GM23338 (cell line): ENCODE measurements around the gene CYP51A1. TPM values are rescaled to one million over a fixed set of nuclear protein-coding genes. Genes with fewer than 3 reads are reported as not detected.

Source experiments
- ATAC-seq: fragments of 200-7000 bp; cut with Tn5 transposase; 3 replicates; pipeline ENCODE4 v1.9.1; 2020
- DNase-seq: peaks from one replicate; pipeline ENCODE4 v3.0.0-alpha.2; 2015; ENCODE audit warnings: low spot score
- H2AFZ ChIP-seq: fragments of 200-600 bp; sonication (generic); 2 replicates; pipeline ENCODE4 v1.8.0; 2016; ENCODE audit warnings: antibody characterized with exemption, mild to moderate bottlenecking, moderate library complexity
- H3F3A ChIP-seq: fragments of 200-600 bp; sonication (generic); replicated peaks from 2 replicates; pipeline ENCODE4 v1.8.0; 2017; ENCODE audit warnings: antibody characterized with exemption, mixed run types, low read depth
- H3K27ac ChIP-seq: fragments of 200-600 bp; sonication (generic); 2 replicates; pipeline ENCODE4 v1.6.1; 2016; ENCODE audit warnings: low read depth
- H3K27me3 ChIP-seq: fragments of 200-600 bp; sonication (generic); 2 replicates; pipeline ENCODE4 v1.8.0; 2016; ENCODE audit warnings: mild to moderate bottlenecking, mixed run types, moderate library complexity; ENCODE audit not compliant: insufficient read depth
- H3K36me3 ChIP-seq: fragments of 200-600 bp; sonication (generic); 2 replicates; pipeline ENCODE4 v1.8.0; 2016; ENCODE audit warnings: mild to moderate bottlenecking; ENCODE audit not compliant: insufficient read depth
- H3K4me1 ChIP-seq: fragments of 200-600 bp; sonication (generic); 2 replicates; pipeline ENCODE4 v1.8.0; 2016; ENCODE audit warnings: mild to moderate bottlenecking, moderate library complexity; ENCODE audit not compliant: insufficient read depth
- H3K4me2 ChIP-seq: fragments of 200-600 bp; sonication (generic); 2 replicates; pipeline ENCODE4 v1.7.1; 2017; ENCODE audit warnings: mixed run types
- H3K4me3 ChIP-seq: fragments of 200-600 bp; sonication (generic); 2 replicates; pipeline ENCODE4 v1.6.1; 2016; ENCODE audit warnings: mixed run types
- H3K79me2 ChIP-seq: fragments of 200-600 bp; sonication (generic); replicated peaks from 2 replicates; pipeline ENCODE4 v1.8.0; 2017; ENCODE audit warnings: mild to moderate bottlenecking; ENCODE audit not compliant: insufficient read depth
- H3K9me2 ChIP-seq: fragments of 200-600 bp; sonication (generic); 2 replicates; pipeline ENCODE4 v1.8.0; 2017; ENCODE audit not compliant: insufficient read depth
- H4K20me1 ChIP-seq: fragments of 200-600 bp; sonication (generic); replicated peaks from 2 replicates; pipeline ENCODE4 v1.8.0; 2017; ENCODE audit warnings: mild to moderate bottlenecking; ENCODE audit not compliant: insufficient read depth
- H3K27ac Mint-ChIP-seq: 2 replicates; pipeline ENCODE4 v1.8.0; 2020; ENCODE audit warnings: inconsistent platforms, mild to moderate bottlenecking, moderate library complexity, mixed read lengths
- H3K27me3 Mint-ChIP-seq: 3 replicates; pipeline ENCODE4 v1.8.0; 2022; ENCODE audit warnings: low read depth, mild to moderate bottlenecking, moderate library complexity, mixed read lengths, inconsistent platforms; ENCODE audit not compliant: insufficient read depth, poor library complexity
- H3K36me3 Mint-ChIP-seq: 3 replicates; pipeline ENCODE4 v1.8.0; 2021; ENCODE audit warnings: low read depth, mild to moderate bottlenecking, inconsistent platforms, moderate library complexity, mixed read lengths
- H3K4me1 Mint-ChIP-seq: 3 replicates; pipeline ENCODE4 v1.8.0; 2020; ENCODE audit warnings: mild to moderate bottlenecking, inconsistent platforms, mixed read lengths
- H3K4me3 Mint-ChIP-seq: 3 replicates; pipeline ENCODE4 v1.8.0; 2021; ENCODE audit warnings: moderate library complexity, mild to moderate bottlenecking, inconsistent platforms, mixed read lengths
- H3K9me3 Mint-ChIP-seq: 3 replicates; pipeline ENCODE4 v1.8.0; 2020; ENCODE audit warnings: moderate library complexity, mild to moderate bottlenecking, inconsistent platforms, mixed read lengths
- CREB1 ChIP-seq: fragments of 250-450 bp; sonication (Bioruptor Pico); IDR thresholded peaks from 2 replicates; pipeline ENCODE4 v1.5.0; 2020; ENCODE audit warnings: low read depth, mild to moderate bottlenecking, moderate library complexity
- ETS1 ChIP-seq: IDR thresholded peaks from 2 replicates; pipeline ENCODE4 v1.6.1; 2016; ENCODE audit warnings: antibody characterized with exemption
- EZH2 ChIP-seq: fragments of 200-600 bp; sonication (generic); IDR thresholded peaks from one replicate; pipeline ENCODE4 v1.8.0; 2017; ENCODE audit warnings: antibody characterized with exemption, mild to moderate bottlenecking, low read depth; ENCODE audit not compliant: unreplicated experiment
- EZH2phosphoT487 ChIP-seq: fragments of 200-600 bp; sonication (generic); IDR thresholded peaks from one replicate; pipeline ENCODE4 v1.8.1; 2018; ENCODE audit warnings: antibody characterized with exemption; ENCODE audit not compliant: unreplicated experiment
- STAT1 ChIP-seq: IDR thresholded peaks from one replicate; pipeline ENCODE4 v1.6.1; 2016; ENCODE audit warnings: antibody characterized with exemption; ENCODE audit not compliant: unreplicated experiment
- ZNF114 ChIP-seq: fragments of 250-450 bp; sonication (Bioruptor Pico); IDR thresholded peaks from 2 replicates; pipeline ENCODE4 v1.5.0; 2020; ENCODE audit warnings: mild to moderate bottlenecking, moderate library complexity
- ZNF331 ChIP-seq: fragments of 250-450 bp; sonication (Bioruptor Pico); IDR thresholded peaks from 2 replicates; pipeline ENCODE4 v1.5.0; 2020; ENCODE audit warnings: low read depth, mild to moderate bottlenecking, moderate library complexity
- ZNF462 ChIP-seq: fragments of 250-450 bp; sonication (Bioruptor Pico); IDR thresholded peaks from 2 replicates; pipeline ENCODE4 v1.5.0; 2020; ENCODE audit warnings: mild to moderate bottlenecking, moderate library complexity
- polyA plus RNA-seq: library from polyadenylated mRNA; unstranded; fragments of >200 nt; fragmentation: Nextera tagmentation; extraction: Ambion mirVana; gene quantifications from 2 replicates; pipeline ENCODE4 v1.2.1, GENCODE V29; 2016
- total RNA-seq: library from RNA; depleted of rRNA; stranded (reverse); fragments of >200 nt; shearing (Covaris generic); gene quantifications from 2 replicates; pipeline ENCODE4 v1.2.3, GENCODE V29; 2014

CYP51A1 gene
- total and polyA plus RNA-seq, 2 experiments from 2014 or later = 65.6 to 163 TPM

DNA sequence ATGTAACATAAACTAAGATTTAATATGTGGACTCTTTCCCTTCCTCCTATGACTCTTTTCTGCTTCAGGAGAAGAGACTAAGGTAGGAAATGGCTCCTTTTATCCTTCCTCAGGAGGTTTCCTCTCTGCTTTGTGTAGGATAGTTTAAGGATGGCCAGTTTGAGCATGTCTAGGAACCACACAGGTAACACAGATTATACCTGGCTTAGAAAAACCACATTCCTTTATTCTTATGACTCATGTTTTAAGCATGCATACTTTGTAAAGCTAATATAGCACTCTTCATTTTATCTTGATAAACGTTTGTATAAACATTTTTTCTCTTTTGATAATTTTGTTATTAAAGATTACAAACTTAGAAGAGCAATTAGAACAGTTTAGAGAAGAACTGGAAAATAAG, 57.8 kb downstream of the CYP51A1 start (continued):
- TF ChIP-seq ZNF462 (CRISPR knock-in tag) = no peak

DNA sequence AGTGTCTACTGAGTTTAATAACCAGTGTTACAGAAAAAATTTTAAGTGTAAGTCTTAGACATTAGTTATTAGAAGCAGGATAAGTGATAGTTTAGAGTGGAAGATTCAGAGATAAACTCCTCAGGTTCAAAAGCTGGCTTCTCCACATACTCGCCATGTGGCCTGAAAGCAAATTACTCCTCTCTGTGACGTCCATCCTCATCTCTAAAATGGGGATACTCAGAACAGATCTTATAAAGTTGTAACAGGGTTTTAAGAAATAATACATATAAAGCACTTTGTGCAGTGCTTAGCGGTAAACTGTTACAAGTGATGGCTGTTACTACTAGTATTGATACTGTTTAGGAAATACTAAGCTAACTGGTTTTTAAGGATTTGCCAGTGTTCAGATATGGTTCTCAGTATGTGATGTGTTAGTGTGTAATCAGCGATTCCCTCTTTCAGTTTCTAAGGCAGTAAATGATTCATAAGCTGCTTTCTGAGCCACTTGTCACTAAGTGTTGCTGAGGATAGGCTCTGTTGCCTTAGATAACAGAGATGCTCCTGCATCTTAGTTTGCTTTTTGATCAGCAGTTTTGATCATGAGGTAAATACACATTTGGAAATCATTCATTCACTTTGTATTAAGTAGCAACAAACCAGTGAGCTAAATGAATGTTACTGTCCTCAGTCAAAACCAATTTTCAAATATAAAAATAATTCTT, 58.7 kb downstream of the CYP51A1 start:
- Histone ChIP-seq H3K27ac (no peak overlapping the region), H3K4me3 (no peak overlapping the region), H3K36me3 (peaks cover 7% of the 10 kb centered on the region; the same call in 1 of the 2 replicates), H3K79me2 (no peaks in the 10 kb centered on the region), H2AFZ (no peak overlapping the region), H3K4me2 (no peak overlapping the region), H3F3A (no peaks in the 10 kb centered on the region), H3K4me1 (no peaks in the 10 kb centered on the region), H3K27me3 (no peaks in the 10 kb centered on the region), H4K20me1 (no peaks in the 10 kb centered on the region), H3K9me2 (no peaks in the 10 kb centered on the region)
- no peaks in the 10 kb centered on the region for H3K4me1 Mint-ChIP-seq
- H3K36me3 Mint-ChIP-seq = peaks cover 12% of the 10 kb centered on the region
- H3K27me3 Mint-ChIP-seq = no peaks in the 10 kb centered on the region
- ATAC-seq = no peak
- H3K4me3 Mint-ChIP-seq = no peak overlapping the region
- H3K27ac Mint-ChIP-seq = no peak overlapping the region
- DNase-seq = no peak
- H3K9me3 Mint-ChIP-seq = no peaks in the 10 kb centered on the region
- TF ChIP-seq EZH2 = no peak
- TF ChIP-seq EZH2phosphoT487 = no peak
- TF ChIP-seq ZNF114 (CRISPR knock-in tag) = no peak
- TF ChIP-seq STAT1 = no peak
- no peak for TF ChIP-seq CREB1 (CRISPR knock-in tag)
- TF ChIP-seq ZNF331 (CRISPR knock-in tag) = no peak
- no peak for TF ChIP-seq ZNF462 (CRISPR knock-in tag)
- no peak for TF ChIP-seq ETS1
